HEK293 (cell line): ENCODE measurements around the gene FOXP4.

Experiments used
- CTCF ChIA-PET: fragments of 350-600 bp; formaldehyde crosslinking; extraction: SDS; loops from one replicate; lab custom pipeline; 2021; ENCODE audit warnings: antibody characterized with exemption; lab: Yijun Ruan, JAX
- POLR2A ChIA-PET: fragments of 300-600 bp; formaldehyde crosslinking; extraction: SDS; loops from one replicate; lab custom pipeline; 2020; ENCODE audit warnings: antibody characterized with exemption, inconsistent platforms; lab: Yijun Ruan, JAX
- H3K27ac ChIP-seq: fragments of 200-500 bp; sonication (Bioruptor generic); 2 replicates; pipeline ENCODE4 v1.5.1; 2014; ENCODE audit warnings: low read depth, low read length, control low read depth, inconsistent platforms; ENCODE audit errors: extremely low read depth
- H3K36me3 ChIP-seq, 2 experiments: fragments of 200-500 bp in 1 of 2; sonication (Bioruptor generic) in 1 of 2; 1 replicate in 1 of 2; 2 replicates in 1 of 2; pipeline ENCODE4 v1.5.1; 2014 to 2017; ENCODE audit warnings: inconsistent platforms in 2 of 2, low read length in 2 of 2; ENCODE audit not compliant: control insufficient read depth in 2 of 2, insufficient read depth in 1 of 2
- H3K4me1 ChIP-seq: fragments of 200-500 bp; sonication (Bioruptor generic); 2 replicates; pipeline ENCODE4 v1.5.1; 2014; ENCODE audit warnings: mild to moderate bottlenecking, low read length, inconsistent platforms; ENCODE audit not compliant: control insufficient read depth, insufficient read depth
- H3K4me3 ChIP-seq: 2 replicates; pipeline ENCODE4 v1.5.1; 2011; ENCODE audit warnings: low read depth, mild to moderate bottlenecking, control low read depth, low read length, moderate library complexity
- H3K9me3 ChIP-seq: fragments of 200-500 bp; sonication (Bioruptor generic); 2 replicates; pipeline ENCODE4 v1.5.1; 2014; ENCODE audit warnings: low read depth, low read length, inconsistent platforms; ENCODE audit not compliant: control insufficient read depth, insufficient read depth
- BCL6B ChIP-seq: fragments of 450-650 bp; formaldehyde crosslinking; IDR thresholded peaks from 2 replicates; pipeline ENCODE4 v1.5.1; 2017; ENCODE audit warnings: missing biosample characterization, missing genetic modification characterization
- GLI4 ChIP-seq: fragments of 450-650 bp; formaldehyde crosslinking; IDR thresholded peaks from 2 replicates; pipeline ENCODE4 v1.5.1; 2016; ENCODE audit warnings: missing biosample characterization, missing genetic modification characterization
- GLIS2 ChIP-seq: fragments of 450-650 bp; formaldehyde crosslinking; IDR thresholded peaks from 2 replicates; pipeline ENCODE4 v1.5.1; 2016; ENCODE audit warnings: missing biosample characterization, missing genetic modification characterization
- HOXD13 ChIP-seq: sonication (generic); formaldehyde crosslinking; IDR thresholded peaks from 2 replicates; pipeline ENCODE4 v1.8.0; 2022; ENCODE audit warnings: missing genetic modification reagents, borderline replicate concordance
- KLF9 ChIP-seq: fragments of 450-650 bp; formaldehyde crosslinking; IDR thresholded peaks from 2 replicates; pipeline ENCODE4 v1.5.1; 2016; ENCODE audit warnings: missing biosample characterization, missing genetic modification characterization, low read depth
- PATZ1 ChIP-seq: fragments of 450-650 bp; formaldehyde crosslinking; IDR thresholded peaks from 2 replicates; pipeline ENCODE4 v1.5.1; 2016; ENCODE audit warnings: missing biosample characterization, missing genetic modification characterization
- SCRT1 ChIP-seq: fragments of 450-650 bp; formaldehyde crosslinking; IDR thresholded peaks from 2 replicates; pipeline ENCODE4 v1.5.1; 2016; ENCODE audit warnings: missing biosample characterization, missing genetic modification characterization, borderline replicate concordance
- SP2 ChIP-seq: fragments of 450-650 bp; formaldehyde crosslinking; IDR thresholded peaks from 2 replicates; pipeline ENCODE4 v1.5.1; 2016; ENCODE audit warnings: missing biosample characterization, missing genetic modification characterization
- SP7 ChIP-seq: fragments of 450-650 bp; formaldehyde crosslinking; IDR thresholded peaks from 2 replicates; pipeline ENCODE4 v1.5.1; 2016; ENCODE audit warnings: missing biosample characterization, missing genetic modification characterization
- ZBTB1 ChIP-seq: fragments of 450-650 bp; formaldehyde crosslinking; IDR thresholded peaks from 2 replicates; pipeline ENCODE4 v1.5.1; 2016; ENCODE audit warnings: missing biosample characterization, missing genetic modification characterization
- ZBTB20 ChIP-seq: fragments of 450-650 bp; formaldehyde crosslinking; IDR thresholded peaks from 2 replicates; pipeline ENCODE4 v1.5.1; 2016; ENCODE audit warnings: missing biosample characterization, missing genetic modification characterization
- ZBTB8A ChIP-seq: fragments of 450-650 bp; formaldehyde crosslinking; IDR thresholded peaks from 2 replicates; pipeline ENCODE4 v1.5.1; 2016; ENCODE audit warnings: missing biosample characterization, missing genetic modification characterization
- ZNF202 ChIP-seq: fragments of 450-650 bp; formaldehyde crosslinking; IDR thresholded peaks from 2 replicates; pipeline ENCODE4 v1.5.1; 2016; ENCODE audit warnings: missing biosample characterization, missing genetic modification characterization, borderline replicate concordance
- ZNF335 ChIP-seq: fragments of 450-650 bp; formaldehyde crosslinking; conservative IDR thresholded peaks from 2 replicates; pipeline ENCODE4 v1.5.1; 2016; ENCODE audit warnings: missing biosample characterization, missing genetic modification characterization
- ZNF341 ChIP-seq: fragments of 450-650 bp; formaldehyde crosslinking; IDR thresholded peaks from 2 replicates; pipeline ENCODE4; 2016; ENCODE audit warnings: low read depth, missing biosample characterization, missing genetic modification characterization
- ZNF416 ChIP-seq: fragments of 450-650 bp; formaldehyde crosslinking; IDR thresholded peaks from 2 replicates; pipeline ENCODE4 v1.5.1; 2016; ENCODE audit warnings: missing biosample characterization, missing genetic modification characterization
- ZNF48 ChIP-seq: fragments of 450-650 bp; formaldehyde crosslinking; IDR thresholded peaks from 2 replicates; pipeline ENCODE4 v1.5.1; 2016; ENCODE audit warnings: missing biosample characterization, missing genetic modification characterization
- ZNF510 ChIP-seq: fragments of 450-650 bp; formaldehyde crosslinking; IDR thresholded peaks from 2 replicates; pipeline ENCODE4 v1.5.1; 2018; ENCODE audit warnings: mild to moderate bottlenecking, missing genetic modification characterization, missing biosample characterization; ENCODE audit not compliant: insufficient replicate concordance
- ZNF514 ChIP-seq: fragments of 450-650 bp; formaldehyde crosslinking; IDR thresholded peaks from 2 replicates; pipeline ENCODE4 v1.5.1; 2016; ENCODE audit warnings: missing biosample characterization, missing genetic modification characterization
- ZNF529 ChIP-seq: fragments of 450-650 bp; formaldehyde crosslinking; IDR thresholded peaks from 2 replicates; pipeline ENCODE4 v1.5.1; 2017; ENCODE audit warnings: missing genetic modification characterization, missing biosample characterization; ENCODE audit not compliant: insufficient replicate concordance
- ZNF596 ChIP-seq: fragments of 450-650 bp; IDR thresholded peaks from 2 replicates; pipeline ENCODE4 v1.5.0; 2018; ENCODE audit warnings: missing biosample characterization, mild to moderate bottlenecking, missing genetic modification characterization, moderate library complexity
- ZNF623 ChIP-seq: fragments of 450-650 bp; formaldehyde crosslinking; IDR thresholded peaks from 2 replicates; pipeline ENCODE4 v1.5.1; 2016; ENCODE audit warnings: missing biosample characterization, missing genetic modification characterization
- ZNF707 ChIP-seq: fragments of 450-650 bp; formaldehyde crosslinking; IDR thresholded peaks from 2 replicates; pipeline ENCODE4 v1.5.1; 2016; ENCODE audit warnings: missing biosample characterization, missing genetic modification characterization
- ZNF76 ChIP-seq: fragments of 450-650 bp; formaldehyde crosslinking; IDR thresholded peaks from 2 replicates; pipeline ENCODE4; 2016; ENCODE audit warnings: low read depth, missing biosample characterization, missing genetic modification characterization, borderline replicate concordance
- ZNF776 ChIP-seq: fragments of 450-650 bp; formaldehyde crosslinking; IDR thresholded peaks from 2 replicates; pipeline ENCODE4 v1.5.0; 2017; ENCODE audit warnings: missing biosample characterization, missing genetic modification characterization, borderline replicate concordance
- ZNF777 ChIP-seq: fragments of 450-650 bp; formaldehyde crosslinking; IDR thresholded peaks from 2 replicates; pipeline ENCODE4 v1.5.1; 2017; ENCODE audit warnings: missing biosample characterization, missing genetic modification characterization, borderline replicate concordance
- ZSCAN18 ChIP-seq: fragments of 450-650 bp; formaldehyde crosslinking; IDR thresholded peaks from 2 replicates; pipeline ENCODE4 v1.5.1; 2016; ENCODE audit warnings: missing biosample characterization, missing genetic modification characterization
- ZSCAN23 ChIP-seq: fragments of 450-650 bp; formaldehyde crosslinking; IDR thresholded peaks from 2 replicates; pipeline ENCODE4 v1.5.1; 2016; ENCODE audit warnings: missing biosample characterization, missing genetic modification characterization
- TF ChIP-seq, protein P1 (sequence below): fragments of 450-650 bp; formaldehyde crosslinking; IDR thresholded peaks from 2 replicates; pipeline ENCODE4 v1.5.1; 2016; ENCODE audit warnings: missing biosample characterization, missing genetic modification characterization
- TF ChIP-seq, protein P2 (sequence below): fragments of 450-650 bp; IDR thresholded peaks from 2 replicates; pipeline ENCODE4 v1.5.1; 2018; ENCODE audit warnings: missing biosample characterization, missing genetic modification characterization

The FOXP4 gene

GRCh38 chr6:41546866-41547798 lies 951 bp downstream of the FOXP4 start:
- H3K4me3 ChIP-seq, result peak overlapping the region; percentile 75
- no peaks in the 10 kb centered on the region; the same call in 1 of the 2 replicates for H3K4me1 ChIP-seq
- ChIA-PET CTCF (interaction anchor here (0.6 to 1.8 kb wide), 6 partner anchors 17 to 241 kb away, joined by 3 to 5 read pairs (median 4); no protein-coding TSS in a partner anchor), POLR2A (interaction anchor here (1.0 to 1.8 kb wide), 4 partner anchors 11 to 42 kb away, joined by 3 to 4 read pairs (median 4); no protein-coding TSS in a partner anchor)
- no peaks in the 10 kb centered on the region for H3K9me3 ChIP-seq
- H3K27ac ChIP-seq, result peak overlapping the region; percentile 84; the same call in 1 of the 2 replicates
- H3K36me3 ChIP-seq, result peaks cover 0 to 28% of the 10 kb centered on the region in 2 experiments; a peak in 1 of 3 replicates
- TF ChIP-seq KLF9 (tag by site-specific recombination) (peak; percentile 56; the same call in 1 of the 2 replicates), ZNF623 (no peak), ZSCAN18 (no peak), ZNF529 (tag by site-specific recombination) (no peak), ZNF707 (no peak), GLI4 (no peak), ZNF202 (tag by site-specific recombination) (no peak), ZSCAN23 (no peak), ZNF76 (no peak), ZNF341 (tag by site-specific recombination) (peak; percentile 43), PATZ1 (tag by site-specific recombination) (peak; percentile 71; the same call in 1 of the 2 replicates), SP2 (tag by site-specific recombination) (peak; percentile 36), ZBTB20 (tag by site-specific recombination) (peak; percentile 50; the same call in 1 of the 2 replicates), ZNF416 (tag by site-specific recombination) (no peak), ZNF776 (tag by site-specific recombination) (no peak), ZNF777 (tag by site-specific recombination) (no peak), ZBTB1 (tag by site-specific recombination) (no peak), GLIS2 (peak; percentile 44; the same call in 1 of the 2 replicates), ZNF335 (tag by site-specific recombination) (peak; percentile 81), ZNF48 (tag by site-specific recombination) (no peak), BCL6B (tag by site-specific recombination) (no peak), ZNF514 (tag by site-specific recombination) (no peak), ZNF510 (tag by site-specific recombination) (no peak), ZNF596 (no peak), SP7 (tag by site-specific recombination) (no peak), ZBTB8A (tag by site-specific recombination) (peak; percentile 25; the same call in 1 of the 2 replicates), SCRT1 (no peak), HOXD13 (CRISPR knock-in tag) (no peak)
- TF ChIP-seq, protein P1, sequence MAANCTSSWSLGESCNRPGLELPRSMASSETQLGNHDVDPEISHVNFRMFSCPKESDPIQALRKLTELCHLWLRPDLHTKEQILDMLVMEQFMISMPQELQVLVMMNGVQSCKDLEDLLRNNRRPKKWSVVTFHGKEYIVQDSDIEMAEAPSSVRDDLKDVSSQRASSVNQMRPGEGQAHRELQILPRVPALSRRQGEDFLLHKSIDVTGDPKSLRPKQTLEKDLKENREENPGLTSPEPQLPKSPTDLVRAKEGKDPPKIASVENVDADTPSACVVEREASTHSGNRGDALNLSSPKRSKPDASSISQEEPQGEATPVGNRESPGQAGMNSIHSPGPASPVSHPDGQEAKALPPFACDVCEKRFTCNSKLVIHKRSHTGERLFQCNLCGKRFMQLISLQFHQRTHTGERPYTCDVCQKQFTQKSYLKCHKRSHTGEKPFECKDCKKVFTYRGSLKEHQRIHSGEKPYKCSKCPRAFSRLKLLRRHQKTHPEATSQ (tag by site-specific recombination), result no peak
- TF ChIP-seq, protein P2, sequence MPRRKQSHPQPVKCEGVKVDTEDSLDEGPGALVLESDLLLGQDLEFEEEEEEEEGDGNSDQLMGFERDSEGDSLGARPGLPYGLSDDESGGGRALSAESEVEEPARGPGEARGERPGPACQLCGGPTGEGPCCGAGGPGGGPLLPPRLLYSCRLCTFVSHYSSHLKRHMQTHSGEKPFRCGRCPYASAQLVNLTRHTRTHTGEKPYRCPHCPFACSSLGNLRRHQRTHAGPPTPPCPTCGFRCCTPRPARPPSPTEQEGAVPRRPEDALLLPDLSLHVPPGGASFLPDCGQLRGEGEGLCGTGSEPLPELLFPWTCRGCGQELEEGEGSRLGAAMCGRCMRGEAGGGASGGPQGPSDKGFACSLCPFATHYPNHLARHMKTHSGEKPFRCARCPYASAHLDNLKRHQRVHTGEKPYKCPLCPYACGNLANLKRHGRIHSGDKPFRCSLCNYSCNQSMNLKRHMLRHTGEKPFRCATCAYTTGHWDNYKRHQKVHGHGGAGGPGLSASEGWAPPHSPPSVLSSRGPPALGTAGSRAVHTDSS, result no peak
